Measurements from ENCODE around the gene PRSS12.
A peak's percentile ranks its signal among the peaks of the same experiment; 100 is the strongest.

The PRSS12 gene

GRCh38 chr4:118356111-118356510 is 3.3 kb upstream of the PRSS12 start:
- DNase-seq (ENCODE audit: low read depth) = no peak

- DNase-seq (ENCODE audit: low read depth) = no peak
Measured at GRCh38 chr4:118354913-118355312, 2.1 kb upstream of the PRSS12 start.

GRCh38 chr4:118353534-118354030 is 779 bp upstream of the PRSS12 start:
- no peak for DNase-seq (ENCODE audit: low read depth)

GRCh38 chr4:118351851-118352827 is 664 bp downstream of the PRSS12 start:
- no peak for DNase-seq (ENCODE audit: low read depth)

GRCh38 chr4:118350961-118351360 is 1.8 kb downstream of the PRSS12 start:
- no peak for DNase-seq (ENCODE audit: low read depth)

GRCh38 chr4:118348886-118349285 is 3.9 kb downstream of the PRSS12 start:
- no peak for DNase-seq (ENCODE audit: low read depth)

GRCh38 chr4:118346495-118346894 is 6.3 kb downstream of the PRSS12 start:
- no peak for DNase-seq (ENCODE audit: low read depth)

GRCh38 chr4:118345813-118346212 is 7.0 kb downstream of the PRSS12 start:
- no peak for DNase-seq (ENCODE audit: low read depth)

GRCh38 chr4:118344801-118345200 is 8.0 kb downstream of the PRSS12 start:
- no peak for DNase-seq (ENCODE audit: low read depth)

- DNase-seq (ENCODE audit: low read depth) = no peak
Measured at GRCh38 chr4:118343501-118343900, 9.3 kb downstream of the PRSS12 start.

GRCh38 chr4:118340109-118340508 is 12.7 kb downstream of the PRSS12 start:
- DNase-seq (ENCODE audit: low read depth) = no peak

- DNase-seq (ENCODE audit: low read depth) = no peak
Measured at GRCh38 chr4:118338981-118339765, 13.6 kb downstream of the PRSS12 start.

GRCh38 chr4:118338518-118338917 is 14.3 kb downstream of the PRSS12 start:
- no peak for DNase-seq (ENCODE audit: low read depth)

- no peak for DNase-seq (ENCODE audit: low read depth)
Measured at GRCh38 chr4:118337954-118338353, 14.8 kb downstream of the PRSS12 start.

- DNase-seq (ENCODE audit: low read depth) = no peak
Measured at GRCh38 chr4:118335774-118336173, 17.0 kb downstream of the PRSS12 start.

- DNase-seq (ENCODE audit: low read depth) = no peak
Measured at GRCh38 chr4:118335324-118335723, 17.5 kb downstream of the PRSS12 start.

- no peak for DNase-seq (ENCODE audit: low read depth)
Measured at GRCh38 chr4:118331352-118331751, 21.5 kb downstream of the PRSS12 start.

GRCh38 chr4:118329849-118330248 is 23.0 kb downstream of the PRSS12 start:
- no peak for DNase-seq (ENCODE audit: low read depth)

- DNase-seq (ENCODE audit: low read depth) = peak; percentile 78
Measured at GRCh38 chr4:118327554-118328241, 25.1 kb downstream of the PRSS12 start.

GRCh38 chr4:118326585-118326984 is 26.2 kb downstream of the PRSS12 start:
- DNase-seq (ENCODE audit: low read depth) = no peak

GRCh38 chr4:118325431-118325830 is 27.4 kb downstream of the PRSS12 start:
- no peak for DNase-seq (ENCODE audit: low read depth)

GRCh38 chr4:118322831-118323502 is 29.8 kb downstream of the PRSS12 start:
- no peak for DNase-seq (ENCODE audit: low read depth)

All from GM04503 (cell line).